HG02610 (cell line): ENCODE results near the gene VPS54.
A peak's percentile ranks its signal among the peaks of the same experiment; 100 is the strongest.

Experiments
- ATAC-seq: cut with Tn5 transposase; IDR thresholded peaks from one replicate; pipeline ENCODE4 v1.9.1; 2021; ENCODE audit warnings: mild to moderate bottlenecking, moderate library complexity; ENCODE audit not compliant: unreplicated experiment

The VPS54 gene

GRCh38 chr2:64019083-64019974 is at the start of gene VPS54:
Gene VPS54 (minus strand): TSS chr2:64019428. CDS start chr2:63983999, 35,429 bp downstream.
- peak; percentile 66 for ATAC-seq

GRCh38 chr2:64067326-64067725 is 48.1 kb upstream of the VPS54 start:
- no peak for ATAC-seq

DNA sequence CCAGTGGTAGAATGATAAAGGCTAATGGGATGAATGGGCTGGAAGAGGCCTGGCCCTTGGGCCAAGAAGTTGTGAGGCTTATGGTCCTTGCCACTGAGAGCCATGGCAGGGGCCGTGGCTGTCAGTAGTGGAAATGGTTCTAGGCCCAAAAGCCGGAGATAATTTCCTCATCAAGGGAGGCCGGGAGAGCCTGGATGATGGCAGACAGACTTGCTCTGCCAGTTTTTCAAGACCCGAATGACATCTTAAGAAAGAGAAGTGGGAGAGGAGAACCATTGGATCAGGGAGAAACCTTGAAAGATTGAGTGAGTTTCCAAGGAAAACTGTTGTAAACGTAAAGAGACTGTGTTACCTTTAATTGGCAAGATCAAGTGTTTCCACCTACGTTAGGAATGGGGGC is 46.3 kb upstream of the VPS54 start:
- ATAC-seq = no peak

GRCh38 chr2:64063924-64064331 is 44.7 kb upstream of the VPS54 start:
- no peak for ATAC-seq

GRCh38 chr2:64063454-64063853 is 44.2 kb upstream of the VPS54 start:
- ATAC-seq = no peak

DNA sequence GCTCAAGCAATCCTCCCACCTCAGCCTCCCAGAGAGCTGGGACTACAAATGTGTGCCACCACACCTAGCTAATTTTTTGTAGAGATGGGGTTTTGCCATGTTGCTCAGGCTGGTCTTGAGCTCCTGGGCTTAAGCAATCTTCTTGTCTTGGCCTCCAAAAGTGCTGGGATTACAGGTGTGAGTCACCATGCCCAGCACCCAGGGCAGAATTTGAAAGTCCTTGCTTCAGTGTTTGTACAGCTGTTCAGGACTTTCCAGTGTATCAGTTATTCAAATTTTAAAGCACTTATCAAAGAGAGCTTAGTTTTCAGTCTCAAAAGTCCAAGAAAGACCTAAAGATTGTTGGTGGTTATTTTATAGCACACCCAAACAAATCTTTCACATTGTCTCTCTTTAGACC is 43.6 kb upstream of the VPS54 start:
- peak; percentile 66 for ATAC-seq

DNA sequence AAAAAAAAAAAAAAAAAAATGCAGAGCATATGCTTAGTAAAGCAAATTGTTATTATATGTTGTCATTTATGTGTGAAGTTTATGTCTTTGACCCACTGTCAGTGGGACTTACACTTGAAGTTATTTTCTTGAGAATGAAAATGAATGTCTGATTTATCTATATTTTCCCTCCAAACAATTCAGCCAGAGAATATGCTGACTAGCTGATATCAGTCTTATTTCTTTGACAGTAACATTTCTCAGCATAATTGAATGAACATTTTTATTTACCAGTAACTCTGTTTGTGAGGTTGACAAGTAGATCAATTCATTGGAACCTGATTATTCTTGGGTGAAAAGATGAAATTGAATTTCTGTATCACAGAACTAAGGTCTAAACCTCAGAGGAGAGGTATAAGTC is 40.0 kb upstream of the VPS54 start:
- ATAC-seq = no peak

DNA sequence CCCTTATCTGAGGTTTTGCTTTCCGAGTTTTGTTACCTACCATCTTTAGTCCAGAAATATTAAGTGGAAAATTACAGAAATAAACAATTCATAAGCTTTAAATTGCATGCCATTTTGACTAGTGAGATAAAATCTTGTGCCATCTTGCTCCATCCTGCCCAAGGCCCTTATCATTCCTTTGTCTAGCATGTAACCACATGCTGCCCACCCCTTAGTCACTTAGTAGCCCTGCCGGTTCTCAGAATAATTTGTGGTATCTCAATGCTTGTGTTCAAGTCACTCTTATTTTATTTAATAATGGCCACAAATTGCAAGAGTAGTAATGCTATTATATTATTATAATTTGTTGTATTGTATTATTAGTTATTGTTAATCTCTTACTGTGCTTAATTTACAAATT is 36.8 kb upstream of the VPS54 start:
- no peak for ATAC-seq

DNA sequence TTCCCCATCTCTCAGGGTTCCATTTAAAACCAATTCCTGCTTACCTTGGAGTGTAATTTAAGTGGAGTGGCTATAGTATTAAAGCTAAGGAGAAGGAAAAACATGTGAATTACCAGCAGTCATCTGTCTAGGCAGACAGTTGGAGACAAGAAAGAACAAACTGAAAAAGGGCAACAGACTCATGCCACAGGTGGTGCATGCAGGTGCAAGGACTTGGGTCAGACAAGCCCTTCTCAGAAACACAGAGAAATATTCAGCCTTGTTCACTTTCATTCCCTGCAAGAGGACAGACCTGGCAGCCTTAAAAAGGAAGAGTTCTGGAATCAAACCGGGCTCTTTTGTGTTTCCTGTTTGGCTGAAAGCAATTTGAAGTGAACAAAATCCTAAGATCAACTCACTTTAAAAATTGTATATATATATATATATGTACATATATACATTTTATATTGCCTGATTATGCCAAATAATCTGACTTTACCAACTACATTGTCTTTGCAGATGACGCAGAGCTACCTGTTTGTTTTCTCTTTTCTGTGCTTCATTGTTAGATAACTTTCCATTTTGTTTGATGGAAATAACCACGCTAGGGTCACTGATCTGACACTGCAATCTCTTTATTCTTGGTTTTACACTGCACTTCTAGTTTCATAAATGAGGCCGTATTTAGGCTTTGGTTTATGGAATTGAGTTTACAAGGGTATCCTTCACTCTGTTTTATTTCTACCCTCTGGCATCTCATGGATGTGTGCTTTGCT is 35.1 kb upstream of the VPS54 start:
- no peak for ATAC-seq

DNA sequence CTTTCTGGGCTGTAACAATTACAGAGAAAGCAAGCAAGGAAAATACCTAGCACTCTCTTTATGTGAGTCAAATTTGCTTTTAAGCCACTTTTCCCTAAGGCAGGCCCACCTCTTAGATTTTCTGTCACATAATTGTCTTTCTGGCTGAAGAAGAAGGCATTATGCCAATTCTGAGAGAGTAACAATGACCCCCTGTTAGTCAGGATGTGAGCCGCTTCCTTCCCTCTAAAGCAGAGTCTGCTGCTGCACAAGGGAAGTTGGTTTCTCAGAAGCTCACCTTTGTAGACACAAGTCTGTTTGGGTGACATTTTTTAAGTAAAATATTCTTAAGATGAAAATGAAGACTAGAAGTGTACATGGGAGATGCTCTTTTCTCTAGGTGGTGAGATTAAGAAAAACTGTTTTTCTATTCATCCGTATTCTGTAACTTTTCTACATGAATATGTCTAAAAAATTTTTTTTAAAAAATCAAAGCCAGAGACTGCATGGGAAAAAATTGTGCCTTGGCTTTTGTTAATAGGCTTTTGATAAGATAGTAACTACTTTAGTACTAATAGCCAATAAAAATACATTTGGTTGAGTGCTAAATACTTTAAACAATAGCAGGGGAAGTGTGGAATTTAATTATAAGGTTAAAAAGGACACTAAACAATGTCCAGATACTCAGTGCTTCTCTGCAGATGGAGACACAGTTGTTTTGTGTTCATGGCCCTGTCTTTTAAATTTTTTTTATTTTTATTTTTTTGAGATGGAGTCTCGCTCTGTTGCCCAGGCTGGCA is 33.4 kb upstream of the VPS54 start:
- ATAC-seq = no peak

DNA sequence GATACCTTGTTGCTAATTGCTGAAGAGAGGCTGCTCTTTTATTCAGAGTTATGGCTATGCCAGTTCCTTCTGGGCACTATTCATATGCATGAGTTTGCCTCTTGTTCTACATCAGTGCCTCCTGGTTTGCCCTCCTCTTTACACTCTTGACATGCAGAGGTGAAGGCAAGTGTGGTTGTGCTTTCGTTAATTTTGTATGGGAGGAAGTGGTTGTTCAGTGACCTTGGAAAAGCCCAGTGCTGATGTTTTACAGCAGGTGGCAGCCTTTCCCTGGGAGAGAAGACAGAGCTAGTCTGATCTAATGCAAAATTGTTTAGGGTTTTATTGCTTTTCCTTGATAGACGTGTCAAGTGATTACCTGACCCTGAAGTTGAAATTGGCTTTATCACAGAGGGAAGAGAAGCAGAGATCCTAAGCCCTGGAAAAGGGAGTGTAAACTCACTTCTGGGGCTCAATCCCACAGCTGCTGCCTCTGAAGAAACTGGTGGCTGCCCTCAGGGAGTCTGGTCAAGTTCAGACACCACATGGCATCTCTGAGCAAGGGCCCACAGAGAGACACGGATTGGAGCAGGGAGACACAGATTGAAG is 30.5 kb upstream of the VPS54 start:
- peak; percentile 87 for ATAC-seq

DNA sequence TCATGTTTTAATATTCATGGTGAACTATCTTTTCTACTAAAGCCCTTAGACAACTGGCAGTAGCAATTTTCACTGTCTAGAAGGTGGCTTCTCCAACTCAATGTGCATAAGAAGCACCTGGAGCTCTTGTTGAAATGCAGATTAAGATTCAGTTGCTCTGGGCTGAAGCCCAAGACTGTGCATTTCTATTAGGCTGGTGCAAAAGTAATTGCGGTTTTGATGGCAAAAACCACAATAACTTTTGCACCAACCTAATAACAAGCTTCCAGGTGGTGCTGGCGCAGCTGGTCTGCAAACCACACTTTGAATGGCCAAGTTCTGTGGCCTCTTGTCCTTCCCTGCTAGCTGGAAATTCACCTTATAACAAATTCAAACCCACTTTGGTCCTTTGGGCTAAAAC is 26.7 kb upstream of the VPS54 start:
- ATAC-seq = no peak

GRCh38 chr2:64040161-64040560 is 20.9 kb upstream of the VPS54 start:
- ATAC-seq = no peak

GRCh38 chr2:64036034-64036705 is 16.9 kb upstream of the VPS54 start:
- peak; percentile 99 for ATAC-seq

- ATAC-seq = peak; percentile 39
Observed at GRCh38 chr2:64035072-64035942, 16.1 kb upstream of the VPS54 start.

- ATAC-seq = no peak
Observed at GRCh38 chr2:64029116-64029665, 10.0 kb upstream of the VPS54 start.

GRCh38 chr2:64025741-64026140 is 6.5 kb upstream of the VPS54 start:
- no peak for ATAC-seq

DNA sequence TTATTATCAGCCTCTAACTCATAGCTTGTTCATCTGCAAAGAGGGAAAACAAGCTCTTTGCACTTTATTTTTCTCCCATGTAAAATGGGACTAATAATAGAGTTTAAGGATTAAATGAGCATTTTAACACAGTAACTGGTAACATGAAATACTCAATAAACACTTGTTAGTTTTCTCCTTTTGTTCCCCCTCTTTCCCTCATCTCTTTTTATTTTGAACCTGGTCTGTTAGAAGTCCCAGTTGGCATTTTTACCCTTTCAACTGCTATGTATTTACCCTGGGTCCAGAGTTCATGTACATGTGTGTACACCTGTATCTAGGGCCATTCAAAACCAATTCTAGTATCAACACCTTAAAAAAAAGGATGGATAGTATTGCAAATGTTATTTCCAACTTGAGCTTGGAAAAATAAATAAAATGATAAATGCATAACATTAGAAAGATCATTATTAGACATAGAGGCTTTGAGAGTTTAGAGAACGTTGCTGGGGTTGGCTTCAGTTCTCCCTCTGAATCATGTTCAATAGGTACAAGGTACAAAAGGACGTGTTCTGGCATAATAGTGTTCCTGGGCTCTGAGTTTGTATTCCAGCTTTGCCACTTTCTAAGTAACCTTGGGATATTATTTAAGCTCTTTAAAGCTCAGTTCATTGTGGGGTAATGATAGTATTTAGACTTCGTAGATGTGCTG is 5.2 kb upstream of the VPS54 start:
- ATAC-seq = no peak
